Stimulated activated naive CD8-positive, alpha-beta T cell treated with anti-CD3 and anti-CD28 coated beads, Interleukin-15, Interleukin-2, amounts not matched to agents 100 ng/mL and 50 ng/mL, for 24 hours (primary cell): ENCODE data around the gene HIKESHI.
A peak's percentile ranks its signal among the peaks of the same experiment; 100 is the strongest.
"Not testable (repeated sequence)": the region's sequence is repeated elsewhere in the genome, so short reads cannot be mapped to it uniquely, and the experiment has no call there.

ENCODE experiments used
- H3K27ac Mint-ChIP-seq: one replicate; pipeline ENCODE4 v1.8.0; 2021; ENCODE audit warnings: mild to moderate bottlenecking, mixed read lengths
- H3K27me3 Mint-ChIP-seq: one replicate; pipeline ENCODE4 v1.8.0; 2021; ENCODE audit warnings: mixed read lengths
- H3K36me3 Mint-ChIP-seq: one replicate; pipeline ENCODE4 v1.8.0; 2021; ENCODE audit warnings: low read depth, mixed read lengths
- H3K4me1 Mint-ChIP-seq: one replicate; pipeline ENCODE4 v1.8.0; 2021; ENCODE audit warnings: low read depth, mixed read lengths
- H3K4me3 Mint-ChIP-seq: one replicate; pipeline ENCODE4 v1.8.0; 2021; ENCODE audit warnings: mild to moderate bottlenecking, mixed read lengths
- H3K9me3 Mint-ChIP-seq: one replicate; pipeline ENCODE4 v1.8.0; 2021; ENCODE audit warnings: mixed read lengths

HIKESHI gene

GRCh38 chr11:86279747-86280146 is 22.3 kb upstream of the HIKESHI start:
- Mint-ChIP-seq H3K9me3 (no peaks in the 10 kb centered on the region), H3K4me3 (no peak overlapping the region), H3K27me3 (no peaks in the 10 kb centered on the region), H3K27ac (no peak overlapping the region), H3K4me1 (peaks cover 61% of the 10 kb centered on the region), H3K36me3 (peaks cover 93% of the 10 kb centered on the region)

GRCh38 chr11:86287468-86287796 is 14.6 kb upstream of the HIKESHI start:
- H3K4me1 Mint-ChIP-seq, result peaks cover 87% of the 10 kb centered on the region
- H3K27me3 Mint-ChIP-seq, result no peaks in the 10 kb centered on the region
- peak overlapping the region; percentile 90 for H3K27ac Mint-ChIP-seq
- H3K4me3 Mint-ChIP-seq, result peak overlapping the region; percentile 56
- peaks cover 37% of the 10 kb centered on the region for H3K36me3 Mint-ChIP-seq
- no peaks in the 10 kb centered on the region for H3K9me3 Mint-ChIP-seq

DNA sequence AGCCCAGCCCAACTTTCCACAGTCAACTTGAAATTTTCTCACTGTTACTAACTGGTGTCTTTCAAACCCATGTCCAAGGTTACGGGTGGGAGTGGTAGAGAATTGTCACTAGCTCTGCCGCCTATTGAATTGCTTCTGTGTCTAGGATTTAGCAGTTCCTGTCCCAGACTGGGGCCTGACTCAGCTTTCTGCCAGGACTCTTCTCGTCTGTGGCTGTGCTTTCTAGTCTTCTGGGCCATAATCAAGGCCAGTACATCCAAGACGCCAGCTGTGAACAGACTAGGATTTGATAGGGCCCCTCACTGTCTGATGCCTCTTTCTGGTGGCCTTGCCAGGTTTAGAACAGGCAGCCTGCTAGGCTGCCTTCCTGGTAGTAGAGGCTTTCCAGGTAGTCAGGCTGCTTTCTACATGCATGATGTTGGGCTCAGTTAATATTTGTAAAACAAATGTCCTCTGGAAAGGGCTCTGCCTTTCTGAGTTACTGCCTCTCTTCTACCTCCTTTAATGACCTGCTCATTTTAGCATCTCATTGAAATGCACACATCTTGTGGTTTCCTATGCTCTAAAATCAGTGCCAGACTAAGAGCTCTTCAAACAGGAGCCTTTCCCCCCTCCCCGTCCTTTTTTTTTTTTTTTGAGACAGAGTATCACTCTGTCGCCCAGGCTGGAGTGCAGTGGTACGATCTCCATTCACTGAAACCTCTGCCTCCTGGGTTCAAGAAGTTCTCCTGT is 13.1 kb upstream of the HIKESHI start:
- Mint-ChIP-seq H3K36me3 (peaks cover 26% of the 10 kb centered on the region), H3K4me1 (peaks cover 94% of the 10 kb centered on the region), H3K27ac (peak overlapping the region; percentile 90), H3K4me3 (peak overlapping the region; percentile 48), H3K9me3 (no peaks in the 10 kb centered on the region), H3K27me3 (no peaks in the 10 kb centered on the region)

GRCh38 chr11:86289508-86290280 is 12.3 kb upstream of the HIKESHI start:
- H3K27me3 Mint-ChIP-seq, H3K9me3 Mint-ChIP-seq, H3K4me3 Mint-ChIP-seq: not testable (repeated sequence)
- peaks cover 20% of the 10 kb centered on the region for H3K36me3 Mint-ChIP-seq
- H3K4me1 Mint-ChIP-seq, result peaks cover 90% of the 10 kb centered on the region
- peak overlapping the region; percentile 90 for H3K27ac Mint-ChIP-seq

- H3K27ac Mint-ChIP-seq, result peak overlapping the region; percentile 89
- peaks cover 72% of the 10 kb centered on the region for H3K4me1 Mint-ChIP-seq
- H3K36me3 Mint-ChIP-seq, result peaks cover 16% of the 10 kb centered on the region
- H3K9me3 Mint-ChIP-seq, result no peaks in the 10 kb centered on the region
- H3K4me3 Mint-ChIP-seq, result peak overlapping the region; percentile 56
- H3K27me3 Mint-ChIP-seq, result no peaks in the 10 kb centered on the region
Measured at GRCh38 chr11:86291466-86292262, 10.4 kb upstream of the HIKESHI start.

DNA sequence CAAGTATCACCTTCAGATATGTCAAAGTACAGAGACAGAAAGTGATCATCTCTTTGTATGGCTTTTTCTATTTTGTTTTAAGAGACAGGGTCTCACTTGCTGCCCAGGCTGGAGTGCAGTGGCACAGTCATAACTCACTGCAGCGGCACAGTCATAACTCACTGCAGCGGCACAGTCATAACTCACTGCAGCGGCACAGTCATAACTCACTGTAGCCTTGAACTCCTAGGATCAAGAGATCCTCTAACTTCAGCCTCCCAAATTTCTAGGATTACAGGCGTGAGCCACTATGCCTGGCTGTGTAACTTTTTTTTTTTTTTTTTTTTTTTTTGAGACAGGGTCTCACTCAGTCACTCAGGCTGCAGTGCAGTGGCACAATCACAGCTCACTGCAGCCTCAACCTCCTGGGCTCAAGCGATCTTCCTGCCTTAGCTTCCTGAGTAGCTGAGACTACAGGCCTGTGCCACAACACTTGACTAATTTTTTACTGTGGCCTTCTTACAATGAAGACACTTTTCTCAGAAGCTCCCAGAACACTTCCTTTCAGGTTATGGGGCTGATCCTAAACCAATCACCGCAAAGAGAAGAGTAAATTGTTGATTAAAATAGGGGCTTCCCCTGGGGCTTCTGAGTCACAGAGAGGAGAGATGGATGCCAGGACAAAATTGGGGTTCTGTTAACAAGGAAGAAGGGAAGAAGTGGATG is 9.0 kb upstream of the HIKESHI start:
- peak overlapping the region; percentile 83 for H3K27ac Mint-ChIP-seq
- peaks cover 12% of the 10 kb centered on the region for H3K36me3 Mint-ChIP-seq
- H3K27me3 Mint-ChIP-seq, result no peaks in the 10 kb centered on the region
- no peaks in the 10 kb centered on the region for H3K9me3 Mint-ChIP-seq
- peak overlapping the region; percentile 39 for H3K4me3 Mint-ChIP-seq
- H3K4me1 Mint-ChIP-seq, result peaks cover 61% of the 10 kb centered on the region

- no peaks in the 10 kb centered on the region for H3K9me3 Mint-ChIP-seq
- no peaks in the 10 kb centered on the region for H3K27me3 Mint-ChIP-seq
- peaks cover 52% of the 10 kb centered on the region for H3K4me1 Mint-ChIP-seq
- peaks cover 11% of the 10 kb centered on the region for H3K36me3 Mint-ChIP-seq
- no peak overlapping the region for H3K27ac Mint-ChIP-seq
- H3K4me3 Mint-ChIP-seq, result no peak overlapping the region
Measured at GRCh38 chr11:86294026-86294425, 8.0 kb upstream of the HIKESHI start.

DNA sequence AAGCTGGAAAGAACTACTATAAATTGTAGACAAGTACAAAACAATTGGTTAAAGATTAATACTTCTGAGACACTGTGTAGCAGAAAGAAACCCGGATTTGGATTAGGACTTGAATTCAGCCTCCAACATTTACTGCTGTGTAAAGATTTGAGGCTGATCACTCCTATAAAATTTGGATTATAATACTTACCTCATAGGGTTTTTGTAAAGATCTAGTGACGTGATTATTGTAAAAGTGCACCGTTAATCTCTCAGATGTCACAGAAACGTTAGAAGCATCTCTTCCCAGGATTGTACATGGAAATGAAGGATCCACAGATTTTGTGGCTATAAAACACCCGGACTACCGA is 323 bp upstream of the HIKESHI start:
- Mint-ChIP-seq H3K4me3 (peak overlapping the region; percentile 97), H3K36me3 (peaks cover 25% of the 10 kb centered on the region), H3K27me3 (no peaks in the 10 kb centered on the region), H3K4me1 (peaks cover 40% of the 10 kb centered on the region), H3K9me3 (no peaks in the 10 kb centered on the region), H3K27ac (peak overlapping the region; percentile 94)

DNA sequence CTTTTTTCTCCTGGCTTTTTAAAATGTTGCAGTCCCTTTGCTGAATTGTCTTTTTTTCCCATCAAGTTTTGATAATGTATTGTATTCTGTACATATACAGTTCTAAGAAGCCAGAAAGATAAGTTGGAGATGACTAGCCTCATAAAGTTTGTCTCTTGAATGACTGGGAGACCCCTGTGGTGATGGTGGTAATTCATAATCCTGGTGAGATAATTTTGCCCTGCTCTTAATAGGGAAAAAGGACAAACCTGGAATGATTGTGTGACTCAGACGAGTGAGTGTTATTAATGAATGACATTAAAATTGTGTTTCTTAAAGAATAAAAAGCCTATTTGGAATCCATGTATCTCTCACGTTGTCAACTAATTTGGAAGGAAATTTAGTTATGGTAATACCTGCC is 1.2 kb downstream of the HIKESHI start:
- Mint-ChIP-seq H3K27me3 (no peaks in the 10 kb centered on the region), H3K27ac (peak overlapping the region; percentile 94), H3K36me3 (peaks cover 25% of the 10 kb centered on the region), H3K4me3 (peak overlapping the region; percentile 97), H3K9me3 (no peaks in the 10 kb centered on the region), H3K4me1 (peaks cover 40% of the 10 kb centered on the region)

GRCh38 chr11:86308710-86309109 is 6.7 kb downstream of the HIKESHI start:
- H3K9me3 Mint-ChIP-seq, H3K4me3 Mint-ChIP-seq, H3K27me3 Mint-ChIP-seq, H3K27ac Mint-ChIP-seq: not testable (repeated sequence)
- Mint-ChIP-seq H3K36me3 (peaks cover 59% of the 10 kb centered on the region), H3K4me1 (peaks cover 37% of the 10 kb centered on the region)

DNA sequence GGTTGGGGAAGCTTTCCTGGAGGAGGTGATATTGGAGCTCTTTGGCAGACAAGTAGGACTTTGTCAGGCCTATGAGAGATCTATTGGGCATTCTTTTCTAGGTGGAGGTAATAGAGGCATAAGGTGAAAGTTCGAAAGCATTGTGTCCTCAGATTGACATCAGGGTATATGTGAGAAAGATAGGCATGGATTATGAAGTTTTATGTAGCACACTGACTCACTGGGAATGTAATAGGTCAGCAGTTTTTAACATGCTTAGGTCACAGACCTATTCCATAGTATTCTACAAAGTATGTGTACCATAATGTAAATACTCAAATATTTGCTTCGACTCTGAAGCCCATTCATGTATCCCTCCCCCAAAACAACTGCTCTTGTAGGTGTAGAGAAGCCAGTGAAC is 11.8 kb downstream of the HIKESHI start:
- peaks cover 73% of the 10 kb centered on the region for H3K36me3 Mint-ChIP-seq
- H3K9me3 Mint-ChIP-seq, result no peaks in the 10 kb centered on the region
- H3K4me3 Mint-ChIP-seq, result no peak overlapping the region
- no peaks in the 10 kb centered on the region for H3K27me3 Mint-ChIP-seq
- H3K27ac Mint-ChIP-seq, result peak overlapping the region; percentile 1
- peaks cover 25% of the 10 kb centered on the region for H3K4me1 Mint-ChIP-seq

GRCh38 chr11:86314636-86315035 is 12.6 kb downstream of the HIKESHI start:
- H3K36me3 Mint-ChIP-seq, result peaks cover 68% of the 10 kb centered on the region
- peaks cover 25% of the 10 kb centered on the region for H3K4me1 Mint-ChIP-seq
- H3K27me3 Mint-ChIP-seq, result no peaks in the 10 kb centered on the region

DNA sequence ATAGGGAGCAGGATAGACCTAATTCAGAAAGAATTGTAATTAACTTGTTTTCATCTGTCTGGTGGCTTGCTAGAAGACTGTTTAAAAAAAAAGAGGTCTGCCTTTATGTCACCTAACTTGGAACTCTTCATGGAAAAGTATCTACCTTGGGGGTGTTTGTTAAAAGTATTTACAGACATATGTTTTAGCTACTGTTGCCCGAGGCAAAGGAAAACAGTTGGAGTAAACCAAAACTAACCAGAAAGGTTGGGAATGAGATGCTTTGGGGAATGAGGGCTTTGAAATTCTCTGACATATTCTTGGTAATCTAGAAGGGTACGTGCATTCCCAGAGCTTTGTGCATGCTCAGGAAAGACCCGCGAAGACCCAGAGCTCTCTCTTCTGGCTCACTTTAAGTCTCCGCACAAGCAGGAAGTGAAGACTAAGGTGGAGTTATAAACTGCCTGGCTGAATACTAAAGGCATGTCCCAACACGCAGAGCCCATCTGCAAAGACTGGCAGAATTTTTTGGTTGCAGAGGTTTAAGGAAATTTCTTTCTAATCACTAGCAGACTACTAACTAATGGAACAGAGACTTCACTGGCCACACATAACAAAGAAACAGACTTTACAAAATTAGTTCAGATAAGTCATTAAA is 33.2 kb downstream of the HIKESHI start:
- Mint-ChIP-seq H3K27ac (no peak overlapping the region), H3K36me3 (peaks cover 69% of the 10 kb centered on the region), H3K27me3 (no peaks in the 10 kb centered on the region), H3K4me3 (no peak overlapping the region), H3K4me1 (no peaks in the 10 kb centered on the region), H3K9me3 (no peaks in the 10 kb centered on the region)

More at GRCh38 chr11:86314636-86315035, 12.6 kb downstream of the HIKESHI start:
- no peak overlapping the region for H3K4me3 Mint-ChIP-seq
- no peak overlapping the region for H3K27ac Mint-ChIP-seq
- H3K9me3 Mint-ChIP-seq, result no peaks in the 10 kb centered on the region

DNA sequence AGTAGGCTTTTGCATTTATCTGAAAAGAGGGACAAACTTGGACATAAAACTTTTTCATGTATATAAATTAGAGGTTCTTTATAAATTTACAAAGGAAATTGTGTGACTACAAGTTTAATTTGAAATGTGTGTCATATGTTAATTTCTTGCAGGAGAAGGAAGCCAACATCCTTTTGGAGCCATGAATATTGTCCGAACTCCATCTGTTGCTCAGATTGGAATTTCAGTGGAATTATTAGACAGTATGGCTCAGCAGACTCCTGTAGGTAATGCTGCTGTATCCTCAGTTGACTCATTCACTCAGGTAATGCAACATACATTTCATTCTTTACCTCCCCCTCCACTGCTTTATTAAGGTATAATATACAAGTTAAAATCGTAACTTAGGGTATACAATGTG is 35.2 kb downstream of the HIKESHI start:
- Mint-ChIP-seq H3K27me3 (no peaks in the 10 kb centered on the region), H3K4me3 (no peak overlapping the region), H3K36me3 (peaks cover 80% of the 10 kb centered on the region), H3K4me1 (peaks cover 7% of the 10 kb centered on the region), H3K27ac (no peak overlapping the region), H3K9me3 (no peaks in the 10 kb centered on the region)
